HL-60 (cell line): ENCODE measurements around the gene ZNHIT6.

Experiments
- GABPA ChIP-seq: IDR thresholded peaks from 2 replicates; pipeline ENCODE4 v1.6.1; 2012; ENCODE audit warnings: low read depth
- POLR2AphosphoS5 ChIP-seq: IDR thresholded peaks from 2 replicates; pipeline ENCODE4 v1.6.1; 2012; ENCODE audit warnings: low read depth
- TF ChIP-seq, protein P1 (sequence below): IDR thresholded peaks from one replicate; pipeline ENCODE4 v1.5.1; 2011; ENCODE audit warnings: low read length, control low read depth, inconsistent platforms; ENCODE audit not compliant: insufficient read depth
- TF ChIP-seq, protein P2 (sequence below): IDR thresholded peaks from 2 replicates; pipeline ENCODE4 v1.6.1; 2012; ENCODE audit warnings: low read depth; ENCODE audit not compliant: insufficient replicate concordance

DNA sequence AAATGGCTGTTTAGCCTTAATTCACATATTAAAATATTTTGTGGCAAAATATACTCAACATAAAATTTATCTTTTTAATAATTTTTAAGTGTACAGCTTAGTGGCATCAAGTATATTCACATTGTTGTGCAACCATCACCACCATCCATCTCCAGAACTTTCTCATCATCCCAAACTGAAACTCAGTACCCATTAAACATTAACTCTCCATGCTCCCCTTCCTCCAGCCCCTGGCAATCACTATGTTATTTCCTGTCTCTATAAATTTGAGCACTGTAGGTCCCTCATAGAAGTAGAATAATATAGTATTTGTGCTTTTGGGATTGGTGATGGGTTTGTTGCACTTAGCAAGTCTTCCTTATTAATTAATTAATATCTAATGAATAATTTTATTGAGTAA is 98.3 kb downstream of the ZNHIT6 start:
- TF ChIP-seq GABPA: no peak
- TF ChIP-seq POLR2AphosphoS5: no peak
- TF ChIP-seq, protein P1, sequence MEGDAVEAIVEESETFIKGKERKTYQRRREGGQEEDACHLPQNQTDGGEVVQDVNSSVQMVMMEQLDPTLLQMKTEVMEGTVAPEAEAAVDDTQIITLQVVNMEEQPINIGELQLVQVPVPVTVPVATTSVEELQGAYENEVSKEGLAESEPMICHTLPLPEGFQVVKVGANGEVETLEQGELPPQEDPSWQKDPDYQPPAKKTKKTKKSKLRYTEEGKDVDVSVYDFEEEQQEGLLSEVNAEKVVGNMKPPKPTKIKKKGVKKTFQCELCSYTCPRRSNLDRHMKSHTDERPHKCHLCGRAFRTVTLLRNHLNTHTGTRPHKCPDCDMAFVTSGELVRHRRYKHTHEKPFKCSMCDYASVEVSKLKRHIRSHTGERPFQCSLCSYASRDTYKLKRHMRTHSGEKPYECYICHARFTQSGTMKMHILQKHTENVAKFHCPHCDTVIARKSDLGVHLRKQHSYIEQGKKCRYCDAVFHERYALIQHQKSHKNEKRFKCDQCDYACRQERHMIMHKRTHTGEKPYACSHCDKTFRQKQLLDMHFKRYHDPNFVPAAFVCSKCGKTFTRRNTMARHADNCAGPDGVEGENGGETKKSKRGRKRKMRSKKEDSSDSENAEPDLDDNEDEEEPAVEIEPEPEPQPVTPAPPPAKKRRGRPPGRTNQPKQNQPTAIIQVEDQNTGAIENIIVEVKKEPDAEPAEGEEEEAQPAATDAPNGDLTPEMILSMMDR: no peak
- TF ChIP-seq, protein P2, sequence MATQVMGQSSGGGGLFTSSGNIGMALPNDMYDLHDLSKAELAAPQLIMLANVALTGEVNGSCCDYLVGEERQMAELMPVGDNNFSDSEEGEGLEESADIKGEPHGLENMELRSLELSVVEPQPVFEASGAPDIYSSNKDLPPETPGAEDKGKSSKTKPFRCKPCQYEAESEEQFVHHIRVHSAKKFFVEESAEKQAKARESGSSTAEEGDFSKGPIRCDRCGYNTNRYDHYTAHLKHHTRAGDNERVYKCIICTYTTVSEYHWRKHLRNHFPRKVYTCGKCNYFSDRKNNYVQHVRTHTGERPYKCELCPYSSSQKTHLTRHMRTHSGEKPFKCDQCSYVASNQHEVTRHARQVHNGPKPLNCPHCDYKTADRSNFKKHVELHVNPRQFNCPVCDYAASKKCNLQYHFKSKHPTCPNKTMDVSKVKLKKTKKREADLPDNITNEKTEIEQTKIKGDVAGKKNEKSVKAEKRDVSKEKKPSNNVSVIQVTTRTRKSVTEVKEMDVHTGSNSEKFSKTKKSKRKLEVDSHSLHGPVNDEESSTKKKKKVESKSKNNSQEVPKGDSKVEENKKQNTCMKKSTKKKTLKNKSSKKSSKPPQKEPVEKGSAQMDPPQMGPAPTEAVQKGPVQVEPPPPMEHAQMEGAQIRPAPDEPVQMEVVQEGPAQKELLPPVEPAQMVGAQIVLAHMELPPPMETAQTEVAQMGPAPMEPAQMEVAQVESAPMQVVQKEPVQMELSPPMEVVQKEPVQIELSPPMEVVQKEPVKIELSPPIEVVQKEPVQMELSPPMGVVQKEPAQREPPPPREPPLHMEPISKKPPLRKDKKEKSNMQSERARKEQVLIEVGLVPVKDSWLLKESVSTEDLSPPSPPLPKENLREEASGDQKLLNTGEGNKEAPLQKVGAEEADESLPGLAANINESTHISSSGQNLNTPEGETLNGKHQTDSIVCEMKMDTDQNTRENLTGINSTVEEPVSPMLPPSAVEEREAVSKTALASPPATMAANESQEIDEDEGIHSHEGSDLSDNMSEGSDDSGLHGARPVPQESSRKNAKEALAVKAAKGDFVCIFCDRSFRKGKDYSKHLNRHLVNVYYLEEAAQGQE: no peak
